Trophoblast cell (in vitro differentiated cells and primary cell): ENCODE measurements around the gene CLCN4.

ENCODE experiments used
- DNase-seq, 2 donors: peaks; one replicate each; pipeline ENCODE4 v3.0.0-alpha.2; 2016
- H2AFZ ChIP-seq: 2 replicates; pipeline ENCODE4 v1.6.1; 2013; ENCODE audit warnings: low read length, moderate library complexity, mild to moderate bottlenecking; ENCODE audit not compliant: insufficient read depth, poor library complexity
- H2AK5ac ChIP-seq: 2 replicates; pipeline ENCODE4 v1.6.1; 2013; ENCODE audit warnings: mild to moderate bottlenecking, low read length
- H2BK120ac ChIP-seq: 2 replicates; pipeline ENCODE4 v1.6.1; 2013; ENCODE audit warnings: low read length, mild to moderate bottlenecking, moderate library complexity; ENCODE audit not compliant: insufficient read depth, poor library complexity
- H2BK12ac ChIP-seq: 2 replicates; pipeline ENCODE4 v1.6.1; 2013; ENCODE audit warnings: mild to moderate bottlenecking, low read length, moderate library complexity
- H2BK5ac ChIP-seq: 2 replicates; pipeline ENCODE4 v1.6.1; 2013; ENCODE audit warnings: low read length, low read depth, moderate library complexity, mild to moderate bottlenecking; ENCODE audit not compliant: poor library complexity
- H3K14ac ChIP-seq: 2 replicates; pipeline ENCODE4 v1.6.1; 2013; ENCODE audit warnings: mild to moderate bottlenecking, low read length
- H3K18ac ChIP-seq: 2 replicates; pipeline ENCODE4 v1.6.1; 2013; ENCODE audit warnings: mild to moderate bottlenecking, low read length
- H3K23ac ChIP-seq: 2 replicates; pipeline ENCODE4 v1.6.1; 2013; ENCODE audit warnings: low read length
- H3K27ac ChIP-seq: 2 replicates; pipeline ENCODE4 v1.5.1; 2013; ENCODE audit warnings: low read depth, mild to moderate bottlenecking, inconsistent platforms, low read length, moderate library complexity
- H3K27me3 ChIP-seq: 2 replicates; pipeline ENCODE4 v1.6.1; 2013; ENCODE audit warnings: inconsistent platforms, mild to moderate bottlenecking, low read length, moderate library complexity; ENCODE audit not compliant: insufficient read depth
- H3K36me3 ChIP-seq, 2 experiments: 1 replicate in 1 of 2; 2 replicates in 1 of 2; pipeline ENCODE4 v1.6.1; 2013; ENCODE audit warnings: low read length in 2 of 2, mild to moderate bottlenecking in 2 of 2, moderate library complexity in 1 of 2; ENCODE audit not compliant: insufficient read depth in 2 of 2, control insufficient read depth in 1 of 2
- H3K4ac ChIP-seq: 2 replicates; pipeline ENCODE4 v1.6.1; 2013; ENCODE audit warnings: low read depth, mild to moderate bottlenecking, low read length, moderate library complexity
- H3K4me1 ChIP-seq, 2 experiments: 1 replicate in 1 of 2; 2 replicates in 1 of 2; pipeline ENCODE4 v1.6.1; 2013; ENCODE audit warnings: low read length in 2 of 2, mild to moderate bottlenecking in 2 of 2, moderate library complexity in 1 of 2; ENCODE audit not compliant: insufficient read depth in 2 of 2, control insufficient read depth in 1 of 2
- H3K4me2 ChIP-seq: 2 replicates; pipeline ENCODE4 v1.6.1; 2013; ENCODE audit warnings: inconsistent platforms, mild to moderate bottlenecking, low read length, moderate library complexity
- H3K4me3 ChIP-seq: 2 replicates; pipeline ENCODE4 v1.5.1; 2013; ENCODE audit warnings: mild to moderate bottlenecking, low read depth, low read length, inconsistent platforms
- H3K79me1 ChIP-seq: one replicate; pipeline ENCODE4 v1.6.1; 2013; ENCODE audit warnings: low read length
- H3K79me2 ChIP-seq: 2 replicates; pipeline ENCODE4 v1.6.1; 2013; ENCODE audit warnings: low read length, mild to moderate bottlenecking; ENCODE audit not compliant: control insufficient read depth, insufficient read depth, poor library complexity
- H3K9ac ChIP-seq: 2 replicates; pipeline ENCODE4 v1.6.1; 2013; ENCODE audit warnings: mild to moderate bottlenecking, low read length
- H3K9me3 ChIP-seq: 2 replicates; pipeline ENCODE4 v1.6.1; 2013; ENCODE audit warnings: low read depth, mild to moderate bottlenecking, control low read depth, inconsistent platforms, low read length; ENCODE audit not compliant: insufficient read depth
- H4K12ac ChIP-seq: 2 replicates; pipeline ENCODE4 v1.6.1; 2013; ENCODE audit warnings: low read depth, mild to moderate bottlenecking, low read length, moderate library complexity
- H4K8ac ChIP-seq: 2 replicates; pipeline ENCODE4 v1.6.1; 2013; ENCODE audit warnings: low read depth, mild to moderate bottlenecking, low read length, moderate library complexity
- H4K91ac ChIP-seq: one replicate; pipeline ENCODE4 v1.6.1; 2013; ENCODE audit warnings: low read depth, mild to moderate bottlenecking, low read length, moderate library complexity
- WGBS: extraction: QIAGEN DNeasy Blood & Tissue Kit; methylation state at CpG from one replicate; pipeline ENCODE4 v1.1.7; 2013; ENCODE audit warnings: missing lambda C conversion rate; ENCODE audit not compliant: insufficient read length, insufficient coverage; ENCODE audit errors: extremely low coverage; 5-methylcytosine and 5-hydroxymethylcytosine counted together

CLCN4 gene

DNA sequence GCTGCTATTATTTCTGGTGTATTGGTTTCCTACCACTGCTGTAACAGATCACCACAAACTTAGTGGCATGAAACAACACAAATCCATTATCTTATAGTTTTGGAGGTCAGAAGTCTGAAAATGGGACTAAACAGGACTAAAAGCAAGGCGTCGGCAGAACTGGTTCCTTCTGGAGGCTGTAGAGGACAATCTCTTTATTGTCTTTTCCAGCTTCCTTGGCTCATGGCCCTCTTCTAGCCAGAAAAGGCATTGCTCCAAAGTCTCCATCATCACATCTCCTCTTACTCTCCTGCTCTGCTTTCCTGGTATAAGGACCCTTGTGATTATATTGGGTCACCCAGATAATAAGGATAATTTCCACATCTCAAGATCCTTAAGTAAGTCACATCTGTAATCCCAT, 121.9 kb downstream of the CLCN4 start:
- no peaks in the 10 kb centered on the region for H3K36me3 ChIP-seq
- no peak overlapping the region for H2AFZ ChIP-seq
- no peak overlapping the region for H2BK5ac ChIP-seq
- no peak overlapping the region for H3K27ac ChIP-seq
- H4K12ac ChIP-seq = no peak overlapping the region
- H4K91ac ChIP-seq = no peak overlapping the region
- H3K23ac ChIP-seq = no peak overlapping the region
- no peaks in the 10 kb centered on the region for H3K4me1 ChIP-seq
- H2BK120ac ChIP-seq = no peak overlapping the region
- H3K27me3 ChIP-seq = no peaks in the 10 kb centered on the region
- H3K9me3 ChIP-seq = no peaks in the 10 kb centered on the region
- H2BK12ac ChIP-seq = no peak overlapping the region
- H2AK5ac ChIP-seq = no peak overlapping the region
- no peak overlapping the region for H3K4me2 ChIP-seq
- no peak overlapping the region for H4K8ac ChIP-seq
- DNase-seq = no peak
- H3K4me3 ChIP-seq = no peak overlapping the region
- H3K18ac ChIP-seq = no peak overlapping the region
- H3K4ac ChIP-seq = no peak overlapping the region
- H3K79me2 ChIP-seq = no peaks in the 10 kb centered on the region
- no peak overlapping the region for H3K9ac ChIP-seq
- WGBS = no CpG with 5 or more reads among the region's 2 CpGs
- H3K14ac ChIP-seq = no peak overlapping the region
- H3K79me1 ChIP-seq = no peaks in the 10 kb centered on the region

DNA sequence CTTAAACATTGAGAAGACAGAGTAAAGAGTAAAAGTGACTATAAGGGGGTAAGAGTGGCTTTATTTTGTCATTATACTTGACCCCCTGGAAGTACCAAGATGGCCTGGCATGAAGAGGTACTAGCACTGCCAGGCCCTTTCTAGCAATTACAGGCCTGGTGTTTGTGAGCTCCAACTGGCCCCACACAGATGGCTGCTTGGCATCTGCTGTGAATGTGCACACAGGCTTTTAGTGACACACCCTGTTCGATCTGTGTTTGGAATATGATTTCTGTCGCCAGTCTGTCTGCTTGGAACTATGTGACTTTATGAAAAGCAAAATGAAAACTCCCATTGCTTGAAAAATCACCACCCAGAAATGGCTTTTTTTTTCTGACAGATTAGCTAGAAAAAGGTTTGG, 123.3 kb downstream of the CLCN4 start:
- H3K18ac ChIP-seq = no peak overlapping the region
- H4K91ac ChIP-seq = no peak overlapping the region
- no peak overlapping the region for H2BK12ac ChIP-seq
- no peaks in the 10 kb centered on the region for H3K36me3 ChIP-seq
- H2AFZ ChIP-seq = no peak overlapping the region
- no peaks in the 10 kb centered on the region for H3K9me3 ChIP-seq
- no peak overlapping the region for H2BK120ac ChIP-seq
- no peak overlapping the region for H3K4me2 ChIP-seq
- no peak overlapping the region for H4K12ac ChIP-seq
- H3K27ac ChIP-seq = no peak overlapping the region
- no peak overlapping the region for H3K23ac ChIP-seq
- H3K9ac ChIP-seq = no peak overlapping the region
- H3K14ac ChIP-seq = no peak overlapping the region
- H3K27me3 ChIP-seq = no peaks in the 10 kb centered on the region
- no peak overlapping the region for H2BK5ac ChIP-seq
- no peaks in the 10 kb centered on the region for H3K4me1 ChIP-seq
- H3K4me3 ChIP-seq = no peak overlapping the region
- H3K79me2 ChIP-seq = no peaks in the 10 kb centered on the region
- no CpG with 5 or more reads among the region's 2 CpGs for WGBS
- H4K8ac ChIP-seq = no peak overlapping the region
- DNase-seq = no peak
- H2AK5ac ChIP-seq = no peak overlapping the region
- H3K4ac ChIP-seq = no peak overlapping the region
- H3K79me1 ChIP-seq = no peaks in the 10 kb centered on the region

DNA sequence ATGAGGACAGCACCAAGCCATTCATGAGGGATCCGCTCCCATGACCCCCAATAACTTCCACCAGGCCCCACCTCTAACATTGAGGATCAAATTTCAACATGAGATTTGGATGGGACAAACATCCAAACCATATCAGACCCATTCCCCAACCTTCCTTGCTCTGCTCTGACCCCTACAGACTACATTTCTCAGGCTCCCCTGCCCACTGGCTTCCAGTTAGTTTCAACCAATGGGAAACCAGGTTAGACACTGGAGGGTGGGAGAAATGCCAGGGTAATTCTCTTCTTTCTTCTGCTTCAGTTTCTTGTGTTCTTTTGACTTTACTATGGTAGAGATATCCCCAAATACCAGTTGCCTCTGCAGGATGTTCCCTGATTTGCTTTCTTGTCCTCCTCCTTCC, 125.7 kb downstream of the CLCN4 start:
- Histone ChIP-seq H3K79me1 (peaks cover 3% of the 10 kb centered on the region), H2BK12ac (no peak overlapping the region), H2BK5ac (no peak overlapping the region), H3K18ac (no peak overlapping the region), H3K9ac (no peak overlapping the region), H3K27me3 (no peaks in the 10 kb centered on the region), H2AFZ (no peak overlapping the region), H3K4ac (no peak overlapping the region), H2AK5ac (no peak overlapping the region), H2BK120ac (no peak overlapping the region), H3K79me2 (no peaks in the 10 kb centered on the region), H3K23ac (no peak overlapping the region), H4K8ac (no peak overlapping the region), H3K4me2 (no peak overlapping the region), H4K91ac (no peak overlapping the region), H3K4me3 (no peak overlapping the region), H3K36me3 (no peaks in the 10 kb centered on the region), H3K27ac (no peak overlapping the region), H3K14ac (no peak overlapping the region), H4K12ac (no peak overlapping the region), H3K4me1 (no peaks in the 10 kb centered on the region), H3K9me3 (no peaks in the 10 kb centered on the region)
- no CpG with 5 or more reads among the region's 1 CpG for WGBS
- DNase-seq = no peak

DNA sequence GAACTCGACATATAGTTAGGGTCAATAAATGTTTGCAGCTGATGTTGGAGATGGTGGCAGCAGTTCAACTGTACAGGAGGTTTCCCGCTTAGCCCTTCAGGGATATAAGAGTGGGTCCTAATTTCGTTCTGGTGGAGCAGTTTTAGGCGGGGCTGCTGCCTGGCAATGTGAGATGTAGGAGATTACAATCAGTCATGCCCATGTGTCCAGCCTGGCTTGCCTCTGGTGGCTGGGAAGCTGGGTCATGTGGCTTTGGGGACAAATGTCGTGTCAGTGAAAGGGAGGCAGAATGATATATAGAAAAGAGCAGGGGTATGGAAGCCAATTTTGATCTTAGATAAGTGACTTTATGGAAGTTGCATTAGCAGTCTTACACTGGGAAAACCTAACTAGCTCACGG, 129.4 kb downstream of the CLCN4 start:
- Histone ChIP-seq H4K12ac (no peak overlapping the region), H3K4me1 (no peaks in the 10 kb centered on the region), H4K91ac (no peak overlapping the region), H3K27me3 (no peaks in the 10 kb centered on the region), H2BK5ac (no peak overlapping the region), H3K27ac (no peak overlapping the region), H3K36me3 (no peaks in the 10 kb centered on the region), H3K9ac (no peak overlapping the region), H3K23ac (no peak overlapping the region), H3K4me3 (no peak overlapping the region), H2AK5ac (no peak overlapping the region), H2BK12ac (no peak overlapping the region), H3K79me2 (no peaks in the 10 kb centered on the region), H3K9me3 (no peaks in the 10 kb centered on the region), H3K4ac (no peak overlapping the region), H4K8ac (no peak overlapping the region), H3K14ac (no peak overlapping the region), H3K18ac (no peak overlapping the region), H3K4me2 (no peak overlapping the region), H2AFZ (no peak overlapping the region), H3K79me1 (peaks cover 3% of the 10 kb centered on the region), H2BK120ac (no peak overlapping the region)
- WGBS = no CpG with 5 or more reads among the region's 6 CpGs
- DNase-seq = no peak
